ENCODE data around the gene TAF1A.

TAF1A gene

GRCh38 chr1:222600281-222600680, 10.5 kb upstream of the TAF1A start:
- Histone ChIP-seq H3K36me3 (ENCODE audit: insufficient read depth, low read length) (no peaks in the 10 kb centered on the region), H3K79me2 (ENCODE audit: insufficient read depth, low read length) (no peaks in the 10 kb centered on the region), H3K9me3 (ENCODE audit: low read length) (no peaks in the 10 kb centered on the region), H3K4me2 (ENCODE audit: low read length) (no peak overlapping the region), H2AFZ (ENCODE audit: low read length) (no peak overlapping the region), H3K4me1 (ENCODE audit: insufficient read depth, low read length, severe bottlenecking) (peaks cover 4% of the 10 kb centered on the region), H3K4me3 (ENCODE audit: low read depth, low read length, poor library complexity, severe bottlenecking) (no peak overlapping the region), H3K27ac (ENCODE audit: low read depth, low read length, poor library complexity, severe bottlenecking) (no peak overlapping the region), H3K27me3 (ENCODE audit: insufficient read depth, low read length) (no peaks in the 10 kb centered on the region), H3K9ac (ENCODE audit: low read length) (no peak overlapping the region), H4K20me1 (ENCODE audit: insufficient read depth, low read length) (no peaks in the 10 kb centered on the region), H3F3A (ENCODE audit: insufficient read depth, low read length) (no peaks in the 10 kb centered on the region), H3K9me2 (ENCODE audit: low read depth, low read length) (no peaks in the 10 kb centered on the region)
- no peak for TF ChIP-seq EZH2 (IDR thresholded peaks at IDR 0.05; ENCODE audit: borderline replicate concordance, low read length)
- no peak for TF ChIP-seq CTCF (IDR thresholded peaks at IDR 0.05; ENCODE audit: low read length)

GRCh38 chr1:222596696-222597095, 7.0 kb upstream of the TAF1A start:
- Histone ChIP-seq H3K9me2 (ENCODE audit: low read depth, low read length) (no peaks in the 10 kb centered on the region), H3K9me3 (ENCODE audit: low read length) (no peaks in the 10 kb centered on the region), H4K20me1 (ENCODE audit: insufficient read depth, low read length) (no peaks in the 10 kb centered on the region), H3K36me3 (ENCODE audit: insufficient read depth, low read length) (no peaks in the 10 kb centered on the region), H3K27me3 (ENCODE audit: insufficient read depth, low read length) (no peaks in the 10 kb centered on the region), H3K27ac (ENCODE audit: low read depth, low read length, poor library complexity, severe bottlenecking) (no peak overlapping the region), H3K4me2 (ENCODE audit: low read length) (no peak overlapping the region), H3K4me1 (ENCODE audit: insufficient read depth, low read length, severe bottlenecking) (peaks cover 4% of the 10 kb centered on the region), H3K9ac (ENCODE audit: low read length) (no peak overlapping the region), H2AFZ (ENCODE audit: low read length) (no peak overlapping the region), H3F3A (ENCODE audit: insufficient read depth, low read length) (no peaks in the 10 kb centered on the region), H3K79me2 (ENCODE audit: insufficient read depth, low read length) (no peaks in the 10 kb centered on the region), H3K4me3 (ENCODE audit: low read depth, low read length, poor library complexity, severe bottlenecking) (no peak overlapping the region)
- TF ChIP-seq EZH2 (IDR thresholded peaks at IDR 0.05; ENCODE audit: borderline replicate concordance, low read length) (no peak), CTCF (IDR thresholded peaks at IDR 0.05; ENCODE audit: low read length) (no peak)

- Histone ChIP-seq H3K4me2 (ENCODE audit: low read length) (no peak overlapping the region), H3F3A (ENCODE audit: insufficient read depth, low read length) (no peaks in the 10 kb centered on the region), H3K27me3 (ENCODE audit: insufficient read depth, low read length) (no peaks in the 10 kb centered on the region), H3K36me3 (ENCODE audit: insufficient read depth, low read length) (no peaks in the 10 kb centered on the region), H4K20me1 (ENCODE audit: insufficient read depth, low read length) (no peaks in the 10 kb centered on the region), H3K27ac (ENCODE audit: low read depth, low read length, poor library complexity, severe bottlenecking) (no peak overlapping the region), H3K9me2 (ENCODE audit: low read depth, low read length) (no peaks in the 10 kb centered on the region), H2AFZ (ENCODE audit: low read length) (no peak overlapping the region), H3K79me2 (ENCODE audit: insufficient read depth, low read length) (no peaks in the 10 kb centered on the region), H3K9ac (ENCODE audit: low read length) (no peak overlapping the region), H3K4me1 (ENCODE audit: insufficient read depth, low read length, severe bottlenecking) (peaks cover 12% of the 10 kb centered on the region), H3K4me3 (ENCODE audit: low read depth, low read length, poor library complexity, severe bottlenecking) (no peak overlapping the region), H3K9me3 (ENCODE audit: low read length) (no peaks in the 10 kb centered on the region)
- TF ChIP-seq EZH2 (IDR thresholded peaks at IDR 0.05; ENCODE audit: borderline replicate concordance, low read length) (no peak), CTCF (IDR thresholded peaks at IDR 0.05; ENCODE audit: low read length) (no peak)
These were observed 5.1 kb upstream of the TAF1A start for GRCh38 chr1:222594789-222595188.
